Measurements from ENCODE around the gene DACH2.

The DACH2 gene

DNA sequence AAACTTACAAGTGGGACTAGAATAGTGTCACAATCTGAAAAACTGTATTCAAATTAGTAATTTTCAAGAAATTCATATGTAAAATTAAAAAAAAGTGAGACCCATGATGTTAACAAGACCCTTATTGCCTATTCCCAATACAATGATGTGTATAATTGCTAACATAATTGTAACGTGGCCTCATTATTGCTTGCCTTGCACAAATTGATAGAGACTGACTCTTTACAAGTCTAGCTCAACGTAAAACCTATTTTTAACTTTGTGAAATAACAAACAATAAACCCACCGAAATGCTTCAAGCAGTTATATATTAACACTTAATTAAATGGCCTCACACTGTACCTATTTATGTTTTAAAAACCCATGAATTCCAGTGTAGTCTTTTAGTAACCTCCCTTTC lies 312.5 kb downstream of the DACH2 start:
- no peak for ATAC-seq
- TF ChIP-seq, protein P1, sequence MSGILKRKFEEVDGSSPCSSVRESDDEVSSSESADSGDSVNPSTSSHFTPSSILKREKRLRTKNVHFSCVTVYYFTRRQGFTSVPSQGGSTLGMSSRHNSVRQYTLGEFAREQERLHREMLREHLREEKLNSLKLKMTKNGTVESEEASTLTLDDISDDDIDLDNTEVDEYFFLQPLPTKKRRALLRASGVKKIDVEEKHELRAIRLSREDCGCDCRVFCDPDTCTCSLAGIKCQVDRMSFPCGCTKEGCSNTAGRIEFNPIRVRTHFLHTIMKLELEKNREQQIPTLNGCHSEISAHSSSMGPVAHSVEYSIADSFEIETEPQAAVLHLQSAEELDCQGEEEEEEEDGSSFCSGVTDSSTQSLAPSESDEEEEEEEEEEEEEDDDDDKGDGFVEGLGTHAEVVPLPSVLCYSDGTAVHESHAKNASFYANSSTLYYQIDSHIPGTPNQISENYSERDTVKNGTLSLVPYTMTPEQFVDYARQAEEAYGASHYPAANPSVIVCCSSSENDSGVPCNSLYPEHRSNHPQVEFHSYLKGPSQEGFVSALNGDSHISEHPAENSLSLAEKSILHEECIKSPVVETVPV (CRISPR knock-in tag; IDR thresholded peaks at IDR 0.05), result no peak
- TF ChIP-seq ZFP3 (CRISPR knock-in tag; IDR thresholded peaks at IDR 0.05), result no peak
- no peak for TF ChIP-seq ISL1 (CRISPR knock-in tag; IDR thresholded peaks at IDR 0.05)
- no peak for TF ChIP-seq ZNF8 (CRISPR knock-in tag; IDR thresholded peaks at IDR 0.05)
- TF ChIP-seq PPARA (CRISPR knock-in tag; IDR thresholded peaks at IDR 0.05; ENCODE audit: borderline replicate concordance), result no peak
- no peak for TF ChIP-seq ZFP30 (CRISPR knock-in tag; IDR thresholded peaks at IDR 0.05)
- no peak for TF ChIP-seq ZNF565 (CRISPR knock-in tag; conservative IDR thresholded peaks at IDR 0.05; ENCODE audit: low read depth)
- no peak for TF ChIP-seq TOX (CRISPR knock-in tag; IDR thresholded peaks at IDR 0.05; ENCODE audit: borderline replicate concordance)
- no peak for TF ChIP-seq TCF4 (CRISPR knock-in tag; IDR thresholded peaks at IDR 0.05; ENCODE audit: borderline replicate concordance)
- no peak for TF ChIP-seq ZC3H10 (CRISPR knock-in tag; IDR thresholded peaks at IDR 0.05)
- TF ChIP-seq, protein P2, sequence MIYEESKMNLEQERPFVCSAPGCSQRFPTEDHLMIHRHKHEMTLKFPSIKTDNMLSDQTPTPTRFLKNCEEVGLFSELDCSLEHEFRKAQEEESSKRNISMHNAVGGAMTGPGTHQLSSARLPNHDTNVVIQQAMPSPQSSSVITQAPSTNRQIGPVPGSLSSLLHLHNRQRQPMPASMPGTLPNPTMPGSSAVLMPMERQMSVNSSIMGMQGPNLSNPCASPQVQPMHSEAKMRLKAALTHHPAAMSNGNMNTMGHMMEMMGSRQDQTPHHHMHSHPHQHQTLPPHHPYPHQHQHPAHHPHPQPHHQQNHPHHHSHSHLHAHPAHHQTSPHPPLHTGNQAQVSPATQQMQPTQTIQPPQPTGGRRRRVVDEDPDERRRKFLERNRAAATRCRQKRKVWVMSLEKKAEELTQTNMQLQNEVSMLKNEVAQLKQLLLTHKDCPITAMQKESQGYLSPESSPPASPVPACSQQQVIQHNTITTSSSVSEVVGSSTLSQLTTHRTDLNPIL (CRISPR knock-in tag; IDR thresholded peaks at IDR 0.05; ENCODE audit: low read depth), result no peak
- no peak for TF ChIP-seq SNAI2 (CRISPR knock-in tag; IDR thresholded peaks at IDR 0.05)
- TF ChIP-seq, protein P3, sequence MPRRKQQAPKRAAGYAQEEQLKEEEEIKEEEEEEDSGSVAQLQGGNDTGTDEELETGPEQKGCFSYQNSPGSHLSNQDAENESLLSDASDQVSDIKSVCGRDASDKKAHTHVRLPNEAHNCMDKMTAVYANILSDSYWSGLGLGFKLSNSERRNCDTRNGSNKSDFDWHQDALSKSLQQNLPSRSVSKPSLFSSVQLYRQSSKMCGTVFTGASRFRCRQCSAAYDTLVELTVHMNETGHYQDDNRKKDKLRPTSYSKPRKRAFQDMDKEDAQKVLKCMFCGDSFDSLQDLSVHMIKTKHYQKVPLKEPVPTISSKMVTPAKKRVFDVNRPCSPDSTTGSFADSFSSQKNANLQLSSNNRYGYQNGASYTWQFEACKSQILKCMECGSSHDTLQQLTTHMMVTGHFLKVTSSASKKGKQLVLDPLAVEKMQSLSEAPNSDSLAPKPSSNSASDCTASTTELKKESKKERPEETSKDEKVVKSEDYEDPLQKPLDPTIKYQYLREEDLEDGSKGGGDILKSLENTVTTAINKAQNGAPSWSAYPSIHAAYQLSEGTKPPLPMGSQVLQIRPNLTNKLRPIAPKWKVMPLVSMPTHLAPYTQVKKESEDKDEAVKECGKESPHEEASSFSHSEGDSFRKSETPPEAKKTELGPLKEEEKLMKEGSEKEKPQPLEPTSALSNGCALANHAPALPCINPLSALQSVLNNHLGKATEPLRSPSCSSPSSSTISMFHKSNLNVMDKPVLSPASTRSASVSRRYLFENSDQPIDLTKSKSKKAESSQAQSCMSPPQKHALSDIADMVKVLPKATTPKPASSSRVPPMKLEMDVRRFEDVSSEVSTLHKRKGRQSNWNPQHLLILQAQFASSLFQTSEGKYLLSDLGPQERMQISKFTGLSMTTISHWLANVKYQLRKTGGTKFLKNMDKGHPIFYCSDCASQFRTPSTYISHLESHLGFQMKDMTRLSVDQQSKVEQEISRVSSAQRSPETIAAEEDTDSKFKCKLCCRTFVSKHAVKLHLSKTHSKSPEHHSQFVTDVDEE (CRISPR knock-in tag; IDR thresholded peaks at IDR 0.05), result no peak
- TF ChIP-seq, protein P4, sequence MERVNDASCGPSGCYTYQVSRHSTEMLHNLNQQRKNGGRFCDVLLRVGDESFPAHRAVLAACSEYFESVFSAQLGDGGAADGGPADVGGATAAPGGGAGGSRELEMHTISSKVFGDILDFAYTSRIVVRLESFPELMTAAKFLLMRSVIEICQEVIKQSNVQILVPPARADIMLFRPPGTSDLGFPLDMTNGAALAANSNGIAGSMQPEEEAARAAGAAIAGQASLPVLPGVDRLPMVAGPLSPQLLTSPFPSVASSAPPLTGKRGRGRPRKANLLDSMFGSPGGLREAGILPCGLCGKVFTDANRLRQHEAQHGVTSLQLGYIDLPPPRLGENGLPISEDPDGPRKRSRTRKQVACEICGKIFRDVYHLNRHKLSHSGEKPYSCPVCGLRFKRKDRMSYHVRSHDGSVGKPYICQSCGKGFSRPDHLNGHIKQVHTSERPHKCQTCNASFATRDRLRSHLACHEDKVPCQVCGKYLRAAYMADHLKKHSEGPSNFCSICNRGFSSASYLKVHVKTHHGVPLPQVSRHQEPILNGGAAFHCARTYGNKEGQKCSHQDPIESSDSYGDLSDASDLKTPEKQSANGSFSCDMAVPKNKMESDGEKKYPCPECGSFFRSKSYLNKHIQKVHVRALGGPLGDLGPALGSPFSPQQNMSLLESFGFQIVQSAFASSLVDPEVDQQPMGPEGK (CRISPR knock-in tag; IDR thresholded peaks at IDR 0.05; ENCODE audit: borderline replicate concordance), result no peak
- TF ChIP-seq ESRRG (CRISPR knock-in tag; IDR thresholded peaks at IDR 0.05), result no peak
- no peak for TF ChIP-seq ZNF70 (CRISPR knock-in tag; IDR thresholded peaks at IDR 0.05)

DNA sequence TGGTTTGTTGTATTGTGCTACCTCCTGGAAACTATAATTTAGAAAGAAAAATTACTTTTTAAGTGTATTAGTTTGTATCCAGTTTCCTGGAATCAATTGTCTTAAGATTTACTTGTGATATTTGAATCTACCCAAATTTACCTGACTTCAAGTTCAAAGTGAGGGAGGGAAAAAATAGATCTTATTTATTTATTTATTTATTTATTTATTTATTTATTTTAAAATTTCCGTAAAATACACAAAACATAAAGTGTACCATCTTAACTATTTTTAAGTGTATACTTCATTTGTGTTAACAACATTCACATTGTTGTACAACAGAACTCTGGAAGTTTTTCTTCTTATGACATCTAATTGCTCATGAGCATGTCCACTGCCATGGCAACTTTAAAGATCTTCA lies 356.0 kb downstream of the DACH2 start:
- TF ChIP-seq ZFP30 (CRISPR knock-in tag; IDR thresholded peaks at IDR 0.05) (no peak), ESRRG (CRISPR knock-in tag; IDR thresholded peaks at IDR 0.05) (no peak), BACH2 (CRISPR knock-in tag; IDR thresholded peaks at IDR 0.05; ENCODE audit: borderline replicate concordance) (no peak), OSR1 (CRISPR knock-in tag; IDR thresholded peaks at IDR 0.05) (no peak), SNAI2 (CRISPR knock-in tag; IDR thresholded peaks at IDR 0.05) (no peak), TCF4 (CRISPR knock-in tag; IDR thresholded peaks at IDR 0.05; ENCODE audit: borderline replicate concordance) (no peak), PPARA (CRISPR knock-in tag; IDR thresholded peaks at IDR 0.05; ENCODE audit: borderline replicate concordance) (no peak), ARNTL (CRISPR knock-in tag; IDR thresholded peaks at IDR 0.05; ENCODE audit: borderline replicate concordance, low read depth) (no peak), ZC3H10 (CRISPR knock-in tag; IDR thresholded peaks at IDR 0.05) (no peak), RARB (CRISPR knock-in tag; IDR thresholded peaks at IDR 0.05) (no peak), CSDC2 (CRISPR knock-in tag; IDR thresholded peaks at IDR 0.05) (no peak), GLIS3 (CRISPR knock-in tag; IDR thresholded peaks at IDR 0.05) (no peak), ISL1 (CRISPR knock-in tag; IDR thresholded peaks at IDR 0.05) (no peak), ZNF565 (CRISPR knock-in tag; conservative IDR thresholded peaks at IDR 0.05; ENCODE audit: low read depth) (no peak), ZFP3 (CRISPR knock-in tag; IDR thresholded peaks at IDR 0.05) (no peak)
- TF ChIP-seq, protein P5, sequence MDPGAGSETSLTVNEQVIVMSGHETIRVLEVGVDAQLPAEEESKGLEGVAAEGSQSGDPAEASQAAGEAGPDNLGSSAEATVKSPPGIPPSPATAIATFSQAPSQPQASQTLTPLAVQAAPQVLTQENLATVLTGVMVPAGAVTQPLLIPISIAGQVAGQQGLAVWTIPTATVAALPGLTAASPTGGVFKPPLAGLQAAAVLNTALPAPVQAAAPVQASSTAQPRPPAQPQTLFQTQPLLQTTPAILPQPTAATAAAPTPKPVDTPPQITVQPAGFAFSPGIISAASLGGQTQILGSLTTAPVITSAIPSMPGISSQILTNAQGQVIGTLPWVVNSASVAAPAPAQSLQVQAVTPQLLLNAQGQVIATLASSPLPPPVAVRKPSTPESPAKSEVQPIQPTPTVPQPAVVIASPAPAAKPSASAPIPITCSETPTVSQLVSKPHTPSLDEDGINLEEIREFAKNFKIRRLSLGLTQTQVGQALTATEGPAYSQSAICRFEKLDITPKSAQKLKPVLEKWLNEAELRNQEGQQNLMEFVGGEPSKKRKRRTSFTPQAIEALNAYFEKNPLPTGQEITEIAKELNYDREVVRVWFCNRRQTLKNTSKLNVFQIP (CRISPR knock-in tag; IDR thresholded peaks at IDR 0.05; ENCODE audit: borderline replicate concordance, low read depth), result no peak
- TF ChIP-seq, protein P1 (CRISPR knock-in tag; IDR thresholded peaks at IDR 0.05), result no peak
- TF ChIP-seq, protein P4 (CRISPR knock-in tag; IDR thresholded peaks at IDR 0.05; ENCODE audit: borderline replicate concordance), result no peak
- TF ChIP-seq, protein P2 (CRISPR knock-in tag; IDR thresholded peaks at IDR 0.05; ENCODE audit: low read depth), result no peak
- no peak for ATAC-seq
